Measurements from ENCODE around the gene MMP14. TPM values are rescaled to one million over a fixed set of nuclear protein-coding genes. Genes with fewer than 3 reads are reported as not detected.

The MMP14 gene
- total and polyA plus RNA-seq, 2 of the 8 experiments (the other 6 are each of a cell fraction or from before 2014, with no cell fraction given), result 58.2 to 86.8 TPM

DNA sequence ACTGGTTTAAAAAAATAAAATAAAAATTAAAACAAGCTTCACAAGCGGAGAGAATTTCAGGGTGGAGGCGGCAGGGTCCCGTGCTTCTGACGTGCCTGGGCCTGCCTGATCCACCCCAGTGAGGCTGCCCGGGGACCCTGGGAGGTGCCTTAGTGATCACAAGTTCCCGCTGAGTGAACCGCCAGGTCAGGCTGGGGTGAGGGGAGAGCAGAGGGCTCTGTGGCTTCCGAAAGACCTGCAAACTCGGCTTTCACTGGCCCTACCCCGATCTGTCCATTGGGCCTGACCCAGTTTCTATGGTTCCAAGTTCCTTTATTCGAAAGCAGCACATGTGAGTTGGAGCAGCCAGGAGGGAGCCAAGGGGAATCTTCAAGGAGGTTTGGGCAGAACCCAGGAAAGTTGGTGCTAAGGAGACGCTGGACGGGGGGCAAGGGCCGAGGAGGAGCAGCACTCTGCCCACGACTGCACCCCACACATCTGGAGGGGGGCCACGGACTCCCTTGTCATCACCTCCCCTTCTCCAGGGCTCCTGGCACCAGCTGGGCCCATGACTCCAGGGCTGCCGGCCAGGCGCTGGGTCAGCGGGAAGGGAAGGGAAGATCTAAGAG lies 12.9 kb downstream of the MMP14 start (continued):
- TF ChIP-seq, protein P1, sequence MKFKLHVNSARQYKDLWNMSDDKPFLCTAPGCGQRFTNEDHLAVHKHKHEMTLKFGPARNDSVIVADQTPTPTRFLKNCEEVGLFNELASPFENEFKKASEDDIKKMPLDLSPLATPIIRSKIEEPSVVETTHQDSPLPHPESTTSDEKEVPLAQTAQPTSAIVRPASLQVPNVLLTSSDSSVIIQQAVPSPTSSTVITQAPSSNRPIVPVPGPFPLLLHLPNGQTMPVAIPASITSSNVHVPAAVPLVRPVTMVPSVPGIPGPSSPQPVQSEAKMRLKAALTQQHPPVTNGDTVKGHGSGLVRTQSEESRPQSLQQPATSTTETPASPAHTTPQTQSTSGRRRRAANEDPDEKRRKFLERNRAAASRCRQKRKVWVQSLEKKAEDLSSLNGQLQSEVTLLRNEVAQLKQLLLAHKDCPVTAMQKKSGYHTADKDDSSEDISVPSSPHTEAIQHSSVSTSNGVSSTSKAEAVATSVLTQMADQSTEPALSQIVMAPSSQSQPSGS (IDR thresholded peaks at IDR 0.05; ENCODE audit: low read length), result no peak

All from H1 (cell line).